ENCODE measurements around the gene C6orf47.

C6orf47 gene

DNA sequence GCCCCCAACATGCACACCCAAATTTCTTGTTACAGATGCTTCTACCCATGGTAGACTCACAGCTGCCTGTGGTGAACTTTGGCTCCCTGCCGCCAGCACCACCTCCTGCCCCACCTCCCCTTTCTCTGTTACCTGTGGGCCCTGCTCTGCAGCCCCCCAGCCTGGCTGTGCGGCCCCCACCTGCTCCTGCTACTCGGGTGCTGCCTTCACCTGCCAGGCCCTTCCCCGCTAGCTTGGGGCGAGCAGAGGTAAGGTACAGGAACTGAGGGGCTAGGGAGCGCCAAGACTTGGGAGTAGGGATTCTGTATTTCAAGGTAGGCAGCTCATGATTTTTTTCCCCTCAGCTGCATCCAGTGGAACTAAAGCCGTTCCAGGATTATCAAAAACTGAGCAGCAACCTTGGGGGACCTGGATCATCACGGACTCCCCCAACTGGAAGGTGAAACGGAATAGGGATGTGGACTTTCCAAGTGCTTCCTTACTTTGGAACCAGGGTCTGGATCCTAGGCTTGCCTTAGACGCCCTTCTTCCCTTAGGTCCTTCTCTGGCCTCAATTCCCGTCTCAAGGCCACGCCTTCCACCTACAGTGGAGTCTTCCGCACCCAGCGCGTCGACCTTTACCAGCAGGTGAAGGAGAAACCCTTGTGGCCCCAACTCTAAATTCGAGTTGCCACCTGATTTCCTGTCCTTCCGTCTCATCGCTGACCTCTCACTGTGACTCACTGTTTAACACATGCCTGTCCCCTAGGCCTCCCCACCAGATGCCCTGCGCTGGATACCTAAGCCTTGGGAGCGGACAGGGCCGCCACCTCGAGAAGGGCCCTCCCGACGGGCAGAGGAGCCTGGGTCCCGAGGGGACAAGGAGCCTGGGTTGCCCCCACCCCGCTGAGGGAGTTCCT lies 23.6 kb downstream of the C6orf47 start:
- TF ChIP-seq, protein P1, sequence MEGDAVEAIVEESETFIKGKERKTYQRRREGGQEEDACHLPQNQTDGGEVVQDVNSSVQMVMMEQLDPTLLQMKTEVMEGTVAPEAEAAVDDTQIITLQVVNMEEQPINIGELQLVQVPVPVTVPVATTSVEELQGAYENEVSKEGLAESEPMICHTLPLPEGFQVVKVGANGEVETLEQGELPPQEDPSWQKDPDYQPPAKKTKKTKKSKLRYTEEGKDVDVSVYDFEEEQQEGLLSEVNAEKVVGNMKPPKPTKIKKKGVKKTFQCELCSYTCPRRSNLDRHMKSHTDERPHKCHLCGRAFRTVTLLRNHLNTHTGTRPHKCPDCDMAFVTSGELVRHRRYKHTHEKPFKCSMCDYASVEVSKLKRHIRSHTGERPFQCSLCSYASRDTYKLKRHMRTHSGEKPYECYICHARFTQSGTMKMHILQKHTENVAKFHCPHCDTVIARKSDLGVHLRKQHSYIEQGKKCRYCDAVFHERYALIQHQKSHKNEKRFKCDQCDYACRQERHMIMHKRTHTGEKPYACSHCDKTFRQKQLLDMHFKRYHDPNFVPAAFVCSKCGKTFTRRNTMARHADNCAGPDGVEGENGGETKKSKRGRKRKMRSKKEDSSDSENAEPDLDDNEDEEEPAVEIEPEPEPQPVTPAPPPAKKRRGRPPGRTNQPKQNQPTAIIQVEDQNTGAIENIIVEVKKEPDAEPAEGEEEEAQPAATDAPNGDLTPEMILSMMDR (IDR thresholded peaks at IDR 0.05; ENCODE audit: low read depth, low read length): no peak
- no peak for DNase-seq (ENCODE audit: extremely low read depth, low read depth)

DNA sequence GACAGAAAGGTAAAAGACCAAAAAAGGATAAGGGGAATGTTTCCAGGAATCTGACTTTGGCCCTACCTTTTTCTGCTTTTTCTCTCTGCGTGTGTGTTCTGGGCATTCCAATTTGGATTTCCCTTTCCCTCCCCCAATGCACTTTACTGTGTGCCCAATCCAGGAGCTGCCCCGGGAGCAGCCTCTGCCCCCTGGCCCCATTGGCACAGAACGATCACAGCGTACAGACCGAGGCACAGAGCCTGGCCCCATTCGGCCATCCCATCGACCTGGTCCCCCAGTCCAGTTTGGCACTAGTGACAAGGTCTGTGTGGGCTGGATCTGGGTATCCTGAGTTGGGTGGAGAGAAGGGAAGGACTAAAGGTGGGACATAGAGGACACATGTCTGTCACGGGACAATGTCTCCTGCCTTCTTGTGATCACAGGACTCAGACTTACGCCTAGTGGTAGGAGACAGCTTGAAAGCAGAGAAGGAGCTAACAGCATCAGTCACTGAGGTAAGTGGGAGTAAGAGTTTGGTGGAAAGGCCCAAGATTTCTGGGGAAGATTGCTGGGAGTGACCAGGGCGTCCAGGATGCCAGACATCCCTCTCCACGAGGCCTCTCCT lies 25.5 kb downstream of the C6orf47 start:
- DNase-seq (ENCODE audit: extremely low read depth, low read depth): no peak
- TF ChIP-seq, protein P1 (IDR thresholded peaks at IDR 0.05; ENCODE audit: low read depth, low read length): no peak

DNA sequence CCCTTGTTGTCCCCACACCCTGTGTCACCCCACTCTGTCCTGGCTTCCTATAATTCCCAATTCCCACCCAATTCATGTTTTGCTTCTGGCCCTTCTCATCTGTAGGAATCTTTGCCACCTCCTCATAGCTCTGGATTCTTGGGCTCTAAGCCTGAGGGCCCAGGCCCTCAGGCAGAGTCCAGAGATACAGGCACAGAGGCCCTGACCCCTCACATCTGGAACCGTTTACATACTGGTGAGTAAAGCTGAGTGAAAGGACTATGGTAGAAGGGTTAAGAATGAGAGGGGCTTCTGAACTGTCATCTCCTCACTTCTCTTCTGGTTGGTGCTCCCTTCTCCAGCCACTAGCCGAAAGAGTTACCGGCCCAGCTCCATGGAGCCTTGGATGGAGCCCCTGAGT lies 26.4 kb downstream of the C6orf47 start:
- no peak for DNase-seq (ENCODE audit: extremely low read depth, low read depth)
- TF ChIP-seq, protein P1 (IDR thresholded peaks at IDR 0.05; ENCODE audit: low read depth, low read length): no peak

DNA sequence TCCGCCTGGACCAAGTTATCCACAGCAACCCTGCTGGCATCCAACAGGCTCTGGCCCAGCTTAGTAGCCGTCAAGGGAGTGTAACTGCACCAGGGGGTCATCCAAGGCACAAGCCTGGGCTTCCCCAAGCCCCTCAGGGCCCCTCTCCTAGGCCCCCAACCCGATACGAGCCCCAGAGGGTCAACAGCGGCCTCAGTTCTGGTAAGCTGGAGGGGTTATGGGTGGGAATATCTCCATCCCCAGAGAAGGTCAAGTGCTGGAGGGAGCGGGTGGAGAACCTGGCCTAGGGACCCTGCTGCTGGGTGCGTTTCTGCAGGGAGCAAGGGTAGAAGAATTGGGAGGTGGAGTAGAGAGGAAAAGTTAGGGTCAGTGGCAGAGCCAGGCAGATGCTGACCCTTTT lies 27.1 kb downstream of the C6orf47 start:
- no peak for DNase-seq (ENCODE audit: extremely low read depth, low read depth)
- TF ChIP-seq, protein P1 (IDR thresholded peaks at IDR 0.05; ENCODE audit: low read depth, low read length): no peak

DNA sequence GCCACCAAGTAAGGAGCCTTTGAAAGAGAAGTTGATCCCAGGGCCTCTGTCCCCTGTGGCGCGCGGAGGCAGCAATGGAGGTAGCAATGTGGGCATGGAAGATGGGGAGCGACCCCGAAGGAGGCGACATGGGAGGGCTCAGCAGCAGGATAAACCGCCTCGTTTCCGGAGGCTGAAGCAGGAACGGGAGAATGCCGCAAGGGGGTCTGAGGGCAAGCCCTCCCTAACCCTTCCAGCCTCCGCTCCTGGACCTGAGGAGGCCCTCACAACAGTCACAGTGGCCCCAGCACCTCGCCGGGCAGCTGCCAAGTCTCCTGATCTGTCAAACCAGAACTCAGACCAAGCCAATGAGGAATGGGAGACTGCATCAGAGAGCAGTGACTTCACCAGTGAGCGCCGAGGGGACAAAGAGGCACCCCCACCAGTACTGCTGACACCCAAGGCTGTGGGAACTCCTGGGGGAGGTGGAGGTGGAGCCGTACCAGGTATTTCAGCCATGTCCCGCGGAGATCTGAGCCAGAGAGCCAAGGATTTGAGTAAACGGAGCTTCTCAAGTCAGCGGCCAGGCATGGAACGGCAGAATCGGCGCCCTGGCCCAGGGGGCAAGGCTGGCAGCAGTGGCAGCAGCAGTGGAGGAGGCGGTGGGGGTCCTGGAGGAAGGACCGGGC lies 28.2 kb downstream of the C6orf47 start:
- no peak for DNase-seq (ENCODE audit: extremely low read depth, low read depth)
- TF ChIP-seq, protein P1 (IDR thresholded peaks at IDR 0.05; ENCODE audit: low read depth, low read length): no peak

DNA sequence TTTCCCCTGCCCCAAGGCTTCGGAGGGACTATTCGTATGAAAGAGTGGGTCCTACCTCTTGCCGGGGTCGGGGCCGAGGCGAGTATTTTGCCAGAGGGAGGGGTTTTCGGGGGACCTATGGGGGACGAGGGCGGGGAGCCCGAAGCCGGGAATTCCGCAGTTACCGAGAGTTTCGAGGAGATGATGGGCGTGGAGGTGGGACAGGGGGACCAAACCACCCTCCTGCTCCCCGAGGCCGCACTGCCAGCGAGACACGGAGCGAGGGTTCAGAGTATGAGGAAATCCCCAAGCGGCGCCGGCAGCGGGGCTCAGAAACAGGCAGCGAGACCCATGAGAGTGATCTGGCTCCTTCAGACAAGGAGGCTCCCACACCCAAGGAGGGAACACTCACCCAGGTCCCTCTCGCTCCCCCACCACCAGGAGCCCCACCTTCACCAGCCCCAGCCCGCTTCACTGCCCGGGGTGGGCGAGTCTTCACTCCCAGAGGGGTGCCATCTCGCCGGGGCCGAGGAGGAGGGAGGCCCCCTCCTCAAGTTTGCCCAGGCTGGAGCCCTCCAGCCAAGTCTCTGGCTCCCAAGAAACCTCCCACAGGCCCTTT lies 28.8 kb downstream of the C6orf47 start:
- no peak for DNase-seq (ENCODE audit: extremely low read depth, low read depth)
- TF ChIP-seq, protein P1 (IDR thresholded peaks at IDR 0.05; ENCODE audit: low read depth, low read length): no peak

Measured in AG09319 (cell line).